Gastroesophageal sphincter (tissue), 4 donors: ENCODE data around the gene PCSK5. TPM values are rescaled to one million over a fixed set of nuclear protein-coding genes. Genes with fewer than 3 reads are reported as not detected.
"Not testable (repeated sequence)": the region's sequence is repeated elsewhere in the genome, so short reads cannot be mapped to it uniquely, and the experiment has no call there.

Experiments used
- ATAC-seq: fragments of 150-250 bp; one replicate; pipeline ENCODE4 v1.9.1; 2016; ENCODE audit warnings: mild to moderate bottlenecking, moderate library complexity
- H3K27ac ChIP-seq, 4 donors: fragments of 200-600 bp; sonication (generic) in 3 of 4; 1 replicate in 3 of 4; 2 replicates in 1 of 4; pipeline ENCODE4 v1.5.1; 2016 to 2019
- H3K27me3 ChIP-seq: fragments of 200-600 bp; sonication (generic); one replicate; pipeline ENCODE4 v1.5.1; 2019
- H3K36me3 ChIP-seq, 2 donors: fragments of 200-600 bp; sonication (generic); one replicate each; pipeline ENCODE4 v1.5.1; 2019; ENCODE audit warnings: control low read depth in 1 of 2
- H3K4me1 ChIP-seq, 3 donors: fragments of 200-600 bp; sonication (generic); 1 replicate in 2 of 3; 2 replicates in 1 of 3; pipeline ENCODE4 v1.5.1; 2016 to 2019; ENCODE audit warnings: control low read depth in 2 of 3
- H3K4me3 ChIP-seq, 2 donors: fragments of 200-600 bp; sonication (generic); one replicate each; pipeline ENCODE4 v1.5.1; 2019; ENCODE audit warnings: mild to moderate bottlenecking in 1 of 2, moderate library complexity in 1 of 2
- H3K9me3 ChIP-seq, 3 donors: fragments of 200-600 bp; sonication (generic); one replicate each; pipeline ENCODE4 v1.5.1; 2017 to 2019; ENCODE audit warnings: control low read depth in 2 of 3
- CTCF ChIP-seq, 4 experiments: fragments of 200-600 bp in 2 of 4; fragments of 450-650 bp in 2 of 4; sonication (generic) in 1 of 4; IDR thresholded peaks; one replicate each; pipeline ENCODE4 v1.5.1; 2017 to 2019; ENCODE audit warnings: antibody characterized with exemption in 4 of 4, mild to moderate bottlenecking in 2 of 4, moderate library complexity in 2 of 4
- EP300 ChIP-seq: sonication (generic); formaldehyde crosslinking; IDR thresholded peaks from one replicate; pipeline ENCODE4 v1.6.1; 2017; ENCODE audit warnings: antibody characterized with exemption, mild to moderate bottlenecking
- POLR2A ChIP-seq, 2 donors: fragments of 450-650 bp; IDR thresholded peaks; one replicate each; pipeline ENCODE4 v1.6.1; 2017; ENCODE audit warnings: antibody characterized with exemption in 2 of 2, mild to moderate bottlenecking in 2 of 2, moderate library complexity in 1 of 2
- POLR2AphosphoS5 ChIP-seq: sonication (generic); formaldehyde crosslinking; IDR thresholded peaks from one replicate; pipeline ENCODE4 v1.6.1; 2017; ENCODE audit warnings: antibody characterized with exemption
- WGBS, 2 donors: methylation state at CpG; one replicate each; pipeline ENCODE4 v1.1.5; 2018; ENCODE audit warnings: low coverage in 1 of 2; 5-methylcytosine and 5-hydroxymethylcytosine counted together
- total RNA-seq, 4 donors: library from RNA; depleted of rRNA; stranded (reverse); fragments of >200 nt; gene quantifications; one replicate each; pipeline ENCODE4 v1.1.0, GENCODE V29; 2016

The PCSK5 gene
- total RNA-seq, 4 donors from 2014 or later: 20.1 to 37.3 (median 28.1) TPM

- peak in 1 of 4 experiments; percentile 26 for TF ChIP-seq CTCF (IDR thresholded peaks at IDR 0.05)
- no peak for TF ChIP-seq EP300
- Histone ChIP-seq H3K4me3 (no peak overlapping the region), H3K27ac (peak overlapping the region in 3 of 4 donors; percentile 54 to 63 (median 57)), H3K9me3 (no peaks in the 10 kb centered on the region), H3K4me1 (peaks cover 0 to 11% (median 0%) of the 10 kb centered on the region in 3 donors), H3K36me3 (no peaks in the 10 kb centered on the region), H3K27me3 (peaks cover 1% of the 10 kb centered on the region)
- no peak for ATAC-seq
- WGBS, 2 donors: 41 to 43% methylated on average over 3 of the region's 3 CpGs
Observed at GRCh38 chr9:76298521-76299144, 408.2 kb downstream of the PCSK5 start.

- Histone ChIP-seq H3K9me3 (no peaks in the 10 kb centered on the region), H3K27me3 (peaks cover 6% of the 10 kb centered on the region), H3K36me3 (no peaks in the 10 kb centered on the region), H3K4me3 (no peak overlapping the region), H3K4me1 (peaks cover 0 to 11% (median 0%) of the 10 kb centered on the region in 3 donors), H3K27ac (no peak overlapping the region)
- no peak for TF ChIP-seq EP300
- WGBS, 2 donors: 80 to 81% methylated on average over 2 to 3 of the region's 3 CpGs
- no peak for ATAC-seq
Observed at GRCh38 chr9:76302543-76302942, 412.1 kb downstream of the PCSK5 start.

- no peaks in the 10 kb centered on the region for H3K36me3 ChIP-seq
- no peak for TF ChIP-seq EP300
- TF ChIP-seq CTCF (IDR thresholded peaks at IDR 0.05): peak; percentile 61 to 88 (median 75)
- H3K4me3 ChIP-seq: no peak overlapping the region
- H3K27ac ChIP-seq: no peak overlapping the region
- no peaks in the 10 kb centered on the region for H3K9me3 ChIP-seq
- H3K27me3 ChIP-seq: peaks cover 6% of the 10 kb centered on the region
- 9 to 22% methylated on average over 3 of the region's 3 CpGs for WGBS, 2 donors
- no peak for ATAC-seq
- peaks cover 0 to 8% (median 0%) of the 10 kb centered on the region in 3 donors for H3K4me1 ChIP-seq
Observed at GRCh38 chr9:76302947-76303550, 412.6 kb downstream of the PCSK5 start.

- H3K4me1 ChIP-seq, H3K27ac ChIP-seq, ATAC-seq, H3K27me3 ChIP-seq, H3K4me3 ChIP-seq, H3K36me3 ChIP-seq, H3K9me3 ChIP-seq: not testable (repeated sequence)
- 9 to 45% methylated on average over 1 to 4 of the region's 7 CpGs for WGBS, 2 donors
Observed at GRCh38 chr9:76307047-76307446, 416.6 kb downstream of the PCSK5 start.

GRCh38 chr9:76310577-76310976 is 420.1 kb downstream of the PCSK5 start:
- no peaks in the 10 kb centered on the region for H3K36me3 ChIP-seq
- no peak overlapping the region for H3K4me3 ChIP-seq
- WGBS, 2 donors: 82 to 100% methylated on average over 3 to 5 of the region's 7 CpGs
- no peaks in the 10 kb centered on the region for H3K4me1 ChIP-seq
- TF ChIP-seq POLR2AphosphoS5: no peak
- no peak for TF ChIP-seq EP300
- no peak for TF ChIP-seq CTCF (IDR thresholded peaks at IDR 0.05)
- no peak for TF ChIP-seq POLR2A (IDR thresholded peaks at IDR 0.05)
- H3K9me3 ChIP-seq: no peaks in the 10 kb centered on the region
- H3K27ac ChIP-seq: no peak overlapping the region
- ATAC-seq: no peak
- H3K27me3 ChIP-seq: no peaks in the 10 kb centered on the region

GRCh38 chr9:76310991-76311390 is 420.5 kb downstream of the PCSK5 start:
- Histone ChIP-seq H3K27me3 (no peaks in the 10 kb centered on the region), H3K4me3 (no peak overlapping the region), H3K36me3 (no peaks in the 10 kb centered on the region), H3K9me3 (no peaks in the 10 kb centered on the region), H3K4me1 (no peaks in the 10 kb centered on the region), H3K27ac (no peak overlapping the region)
- TF ChIP-seq POLR2AphosphoS5: no peak
- TF ChIP-seq POLR2A (IDR thresholded peaks at IDR 0.05): no peak
- no peak for TF ChIP-seq CTCF (IDR thresholded peaks at IDR 0.05)
- no peak for TF ChIP-seq EP300
- WGBS, 2 donors: 94 to 100% methylated on average over 2 to 3 of the region's 5 CpGs
- ATAC-seq: no peak
